ENCODE measurements around the gene DEFB124.

The DEFB124 gene

GRCh38 chr20:31425797-31426196 lies 49.1 kb downstream of the DEFB124 start:
- no peak for DNase-seq

- no peak for DNase-seq
Observed at GRCh38 chr20:31418307-31418706, 56.6 kb downstream of the DEFB124 start.

- DNase-seq: no peak
Observed at GRCh38 chr20:31415653-31416052, 59.3 kb downstream of the DEFB124 start.
